ENCODE measurements around the gene LYZL2.

GRCh38 chr10:30631188-30631587, 1.6 kb upstream of the LYZL2 start:
- TF ChIP-seq CTCF (IDR thresholded peaks at IDR 0.05; ENCODE audit: poor library complexity, severe bottlenecking) = no peak
- no peak for TF ChIP-seq POLR2AphosphoS5 (IDR thresholded peaks at IDR 0.05)

All from neural cell (in vitro differentiated cells).